K562 (cell line): ENCODE results near the gene WNT7B. TPM values are rescaled to one million over a fixed set of nuclear protein-coding genes. Genes with fewer than 3 reads are reported as not detected.

ENCODE experiments used
- ARID2 ChIP-seq: fragments of 450-650 bp; IDR thresholded peaks from 2 replicates; pipeline ENCODE4 v1.6.1; 2017; ENCODE audit warnings: antibody characterized with exemption, mild to moderate bottlenecking
- ATF4 ChIP-seq: fragments of 450-650 bp; formaldehyde crosslinking; IDR thresholded peaks from 2 replicates; pipeline ENCODE4 v1.4.0; 2022; ENCODE audit warnings: mild to moderate bottlenecking, moderate library complexity
- GABPA ChIP-seq: fragments of 200-800 bp; sonication (Bioruptor generic); conservative IDR thresholded peaks from 2 replicates; pipeline ENCODE4 v1.6.1; 2016; ENCODE audit warnings: low read depth, missing genetic modification characterization, missing compliant biosample characterization
- HMGN3 ChIP-seq: IDR thresholded peaks from 2 replicates; pipeline ENCODE4 v1.6.1; 2011; ENCODE audit warnings: borderline replicate concordance, low read depth, mild to moderate bottlenecking, mixed read lengths, low read length; ENCODE audit not compliant: insufficient read length; ENCODE audit errors: extremely low read depth
- KDM4B ChIP-seq, 2 experiments: fragments of 450-650 bp in 1 of 2; sonication (generic) in 1 of 2; IDR thresholded peaks; 2 replicates each; pipeline ENCODE4 v1.6.1; 2016 to 2017; ENCODE audit warnings: borderline replicate concordance in 2 of 2, antibody characterized with exemption in 1 of 2, low read depth in 1 of 2, mild to moderate bottlenecking in 1 of 2
- MCM7 ChIP-seq, 2 experiments: fragments of 450-650 bp; IDR thresholded peaks; 2 replicates each; pipeline ENCODE4 v1.6.1; 2016 to 2018
- NR4A1 ChIP-seq, 2 experiments: fragments of 250-450 bp in 1 of 2; fragments of 450-650 bp in 1 of 2; sonication (Bioruptor Pico) in 1 of 2; IDR thresholded peaks; 2 replicates each; pipeline versions ENCODE4 v1.4.0 to v1.6.1; 2016 to 2020; ENCODE audit warnings: mild to moderate bottlenecking in 2 of 2, missing compliant biosample characterization in 1 of 2, missing genetic modification characterization in 1 of 2, moderate library complexity in 1 of 2
- REST ChIP-seq, 2 experiments: fragments of 450-650 bp; formaldehyde crosslinking in 1 of 2; IDR thresholded peaks; 2 replicates each; pipeline versions ENCODE4 v1.4.0 to v1.6.1; 2014 to 2020; ENCODE audit warnings: mild to moderate bottlenecking in 2 of 2, borderline replicate concordance in 1 of 2, low read depth in 1 of 2
- TAF7 ChIP-seq: fragments of 450-650 bp; IDR thresholded peaks from 2 replicates; pipeline ENCODE4 v1.6.1; 2016; ENCODE audit warnings: missing genetic modification characterization, missing compliant biosample characterization
- TCF3 ChIP-seq: sonication (generic); formaldehyde crosslinking; IDR thresholded peaks from 2 replicates; pipeline ENCODE4 v1.4.0; 2020; ENCODE audit warnings: mild to moderate bottlenecking, missing genetic modification reagents
- TCFL5 ChIP-seq: fragments of 250-450 bp; sonication (Bioruptor Pico); conservative IDR thresholded peaks from 2 replicates; pipeline ENCODE4 v1.6.1; 2021; ENCODE audit warnings: mild to moderate bottlenecking, moderate library complexity, matching md5 sums
- XRCC3 ChIP-seq: fragments of 450-650 bp; IDR thresholded peaks from 2 replicates; pipeline ENCODE4 v1.6.1; 2017; ENCODE audit warnings: mild to moderate bottlenecking, moderate library complexity
- ZC3H4 ChIP-seq: sonication (generic); formaldehyde crosslinking; IDR thresholded peaks from 2 replicates; pipeline ENCODE4 v1.9.0; 2021; ENCODE audit warnings: missing genetic modification reagents, borderline replicate concordance
- ZFX ChIP-seq: sonication (generic); formaldehyde crosslinking; IDR thresholded peaks from 2 replicates; pipeline ENCODE4 v1.8.0; 2022; ENCODE audit warnings: mild to moderate bottlenecking, missing genetic modification reagents, moderate library complexity
- ZNF316 ChIP-seq: fragments of 450-650 bp; IDR thresholded peaks from 2 replicates; pipeline ENCODE4 v1.6.1; 2016
- ZNF445 ChIP-seq: fragments of 250-450 bp; sonication (Bioruptor Pico); IDR thresholded peaks from 2 replicates; pipeline ENCODE4 v1.4.0; 2020; ENCODE audit warnings: low read depth, mild to moderate bottlenecking, moderate library complexity
- ZSCAN29 ChIP-seq: fragments of 450-650 bp; IDR thresholded peaks from 2 replicates; pipeline ENCODE4 v1.6.1; 2017
- polyA plus RNA-seq, 8 experiments: library from polyadenylated mRNA; depleted of rRNA in 4 of 8; stranded (reverse) in 5 of 8; unstranded in 3 of 8; fragments of >200 nt; fragmentation: Nextera tagmentation in 2 of 8; fragmentation: Illumina TruSeq in 1 of 8; extraction: Ambion mirVana in 2 of 8; extraction: Trizol in 1 of 8; gene quantifications; 2 replicates each; pipeline versions ENCODE4 v1.2.1 to v1.2.3, GENCODE V29; 2011 to 2014; ENCODE audit warnings: inconsistent platforms in 1 of 8, missing spikeins in 1 of 8
- total RNA-seq, 7 experiments: library from RNA; depleted of rRNA in 6 of 7; stranded (reverse); fragments of >200 nt in 6 of 7; fragmentation: Illumina TruSeq in 2 of 7; extraction: Trizol in 2 of 7; gene quantifications; 2 replicates each; pipeline versions ENCODE4 v1.2.1 to v1.2.3, GENCODE V29; 2011 to 2021; ENCODE audit warnings: low replicate concordance in 1 of 7

WNT7B gene
- total and polyA plus RNA-seq, 9 of the 15 experiments (the other 6 are each of a cell fraction or from before 2014, with no cell fraction given) = not detected

DNA sequence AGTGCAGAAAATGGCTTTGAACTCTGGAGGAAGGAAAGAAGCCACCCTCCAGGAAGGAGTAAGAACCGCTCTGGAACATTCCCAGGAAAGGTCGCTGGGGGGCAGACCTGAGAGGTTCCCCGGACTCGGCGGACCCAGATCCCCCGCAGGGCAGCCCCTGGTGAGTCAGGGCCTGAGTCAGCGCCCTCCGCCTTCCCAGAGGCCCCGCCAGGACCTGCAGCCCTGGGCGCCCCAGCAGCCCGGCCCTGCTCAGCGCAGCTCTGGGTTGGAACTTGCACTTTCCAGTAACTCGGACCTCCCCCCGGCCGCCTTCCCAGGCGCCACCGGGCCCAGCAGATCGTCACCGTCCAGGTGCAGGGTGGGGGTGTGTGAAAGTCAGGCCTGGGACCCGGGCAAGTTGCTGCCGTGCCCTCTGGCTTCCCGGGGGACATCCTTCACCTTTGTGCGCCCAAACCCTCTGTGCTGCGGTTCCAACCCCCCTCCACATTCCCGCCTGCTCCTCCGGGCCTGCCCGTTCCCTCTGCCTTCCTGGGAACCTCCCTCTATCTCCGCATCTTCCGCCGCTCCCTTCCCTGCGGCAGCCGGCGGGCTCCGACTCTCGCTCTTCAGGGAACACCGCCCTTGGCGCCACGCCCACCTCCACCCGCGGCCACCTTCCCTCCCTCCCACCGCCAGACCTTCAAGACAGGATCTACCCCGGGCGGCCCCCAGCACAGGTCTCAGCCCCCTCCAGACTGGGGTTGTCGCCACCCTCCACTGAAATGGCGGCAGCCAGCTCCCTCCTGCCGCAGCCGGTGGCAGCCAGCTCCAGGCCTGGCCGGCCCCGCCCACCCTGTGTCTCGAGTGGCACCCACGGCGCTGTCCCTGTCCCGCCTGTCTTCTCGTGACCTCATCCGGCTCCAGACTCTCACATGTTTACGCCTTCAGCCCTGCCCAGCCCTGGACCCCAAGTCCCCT is 36.8 kb upstream of the WNT7B start (continued):
- TF ChIP-seq ZSCAN29 (no peak), REST (IDR thresholded peaks at IDR 0.05; ENCODE audit: borderline replicate concordance) (peak; percentile 97), REST (CRISPR knock-in tag; IDR thresholded peaks at IDR 0.05; ENCODE audit: low read depth) (peak; percentile 68), HMGN3 (peak; percentile 89), ATF4 (no peak), MCM7 (IDR thresholded peaks at IDR 0.05) (no peak), TCF3 (CRISPR knock-in tag) (peak; percentile 12; the same call in 1 of the 2 replicates), ZC3H4 (CRISPR knock-in tag) (peak; percentile 44; the same call in 1 of the 2 replicates), TCFL5 (CRISPR knock-in tag) (no peak), NR4A1 (CRISPR knock-in tag; IDR thresholded peaks at IDR 0.05) (no peak), NR4A1 (tag; IDR thresholded peaks at IDR 0.05) (peak; percentile 29; the same call in 1 of the 2 replicates), ZNF445 (CRISPR knock-in tag) (no peak), XRCC3 (no peak), ZNF316 (peak; percentile 77), GABPA (tag) (peak; percentile 46; the same call in 1 of the 2 replicates), ZFX (CRISPR knock-in tag) (peak; percentile 94), ARID2 (no peak), KDM4B (IDR thresholded peaks at IDR 0.05; ENCODE audit: borderline replicate concordance in 2 of 2, low read depth in 1 of 2) (no peak), TAF7 (tag) (peak; percentile 73)
